GM12873 (cell line): Measurements from ENCODE around the gene TBX10.

Experiments used
- CTCF ChIP-seq: IDR thresholded peaks from 2 replicates; pipeline ENCODE4 v1.5.1; 2012; ENCODE audit warnings: low read depth, mild to moderate bottlenecking, moderate library complexity, low read length, control low read depth; ENCODE audit not compliant: insufficient read depth; ENCODE audit errors: missing control alignments

The TBX10 gene

GRCh38 chr11:67588136-67588503 is 51.4 kb downstream of the TBX10 start:
- TF ChIP-seq CTCF: no peak

GRCh38 chr11:67586568-67587250 is 52.9 kb downstream of the TBX10 start:
- TF ChIP-seq CTCF: no peak

- TF ChIP-seq CTCF: no peak
Measured at GRCh38 chr11:67585911-67586310, 53.7 kb downstream of the TBX10 start.

GRCh38 chr11:67584881-67585873 is 54.4 kb downstream of the TBX10 start:
- TF ChIP-seq CTCF: no peak

GRCh38 chr11:67584205-67584880 is 55.2 kb downstream of the TBX10 start:
- TF ChIP-seq CTCF: no peak

GRCh38 chr11:67583247-67584204 is 56.0 kb downstream of the TBX10 start, which contains the start of gene GSTP1:
Gene GSTP1 (plus strand): TSS chr11:67583812. CDS start chr11:67583844, 32 bp downstream.
- peak; percentile 69 for TF ChIP-seq CTCF
